GM21447 (cell line): ENCODE data around the gene ZNF599.
"Not testable (repeated sequence)": the region's sequence is repeated elsewhere in the genome, so short reads cannot be mapped to it uniquely, and the experiment has no call there.

Experiments used
- ATAC-seq: cut with Tn5 transposase; IDR thresholded peaks from one replicate; pipeline ENCODE4 v1.9.1; 2021; ENCODE audit not compliant: unreplicated experiment

ZNF599 gene

GRCh38 chr19:34772697-34773554 lies at the start of gene ZNF599:
ZNF599 (minus strand) TSS chr19:34773215; CDS start chr19:34772841, 374 bp downstream.
- ATAC-seq, result peak; percentile 93

- no peak for ATAC-seq
Measured at GRCh38 chr19:34818270-34818669, 45.3 kb upstream of the ZNF599 start.

DNA sequence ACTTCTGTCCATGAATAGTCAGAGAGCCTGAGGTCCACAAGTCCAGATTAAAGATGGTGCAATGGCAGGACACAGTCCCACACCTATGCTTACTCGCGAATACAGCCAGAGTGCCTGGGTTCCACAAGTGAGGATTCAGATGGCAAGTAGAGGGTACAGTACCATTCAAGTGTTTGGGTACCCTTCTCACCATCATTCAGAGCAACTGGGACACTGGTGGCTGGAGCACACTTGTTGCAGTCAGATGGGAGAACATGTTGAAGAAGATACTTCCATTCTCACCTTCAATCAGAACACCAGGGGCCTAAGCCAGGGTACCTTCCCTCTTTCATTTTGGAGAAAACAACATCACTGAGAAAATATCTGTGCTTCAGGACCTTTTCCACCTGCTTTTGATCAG lies 43.7 kb upstream of the ZNF599 start:
- ATAC-seq, result no peak

DNA sequence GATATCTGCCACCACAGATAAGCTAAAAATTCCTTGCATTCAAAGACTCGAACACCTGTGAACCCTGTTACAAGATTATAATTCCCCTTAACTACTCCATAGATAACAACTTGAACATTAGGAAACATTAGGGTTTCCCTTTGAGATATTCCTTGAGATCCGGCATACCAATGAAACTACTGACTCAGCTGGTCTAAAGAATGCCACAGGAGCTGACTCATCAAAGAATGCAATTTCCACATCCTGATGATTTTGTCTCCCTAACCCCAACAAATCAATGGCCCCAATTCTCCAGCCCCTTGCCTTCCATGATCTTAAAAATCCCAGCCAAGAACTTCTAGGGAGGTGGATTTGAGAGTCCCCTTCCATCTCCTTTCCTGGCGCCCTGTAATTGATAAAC lies 35.6 kb upstream of the ZNF599 start:
- ATAC-seq, result no peak

GRCh38 chr19:34806976-34807860 lies 34.2 kb upstream of the ZNF599 start:
- no peak for ATAC-seq

DNA sequence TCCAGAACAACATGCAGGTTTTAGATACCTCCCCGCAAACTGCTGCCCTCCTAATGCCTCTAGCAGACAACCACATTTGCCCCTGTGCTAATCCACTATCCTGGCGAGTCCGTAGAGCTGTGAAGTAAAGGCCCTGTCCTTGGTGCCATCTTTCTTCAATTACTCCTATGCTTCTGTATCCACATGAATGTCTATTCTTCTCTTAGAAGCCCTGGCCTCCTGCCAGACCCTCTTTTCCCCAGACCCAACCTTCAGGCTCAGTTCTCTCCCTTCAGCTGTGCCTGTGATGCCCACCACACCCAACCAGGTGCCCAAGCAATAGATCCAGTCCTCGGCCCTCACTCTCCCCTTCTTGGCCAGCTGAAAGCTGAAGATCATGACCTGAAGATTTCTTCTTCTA lies 31.1 kb upstream of the ZNF599 start:
- no peak for ATAC-seq

DNA sequence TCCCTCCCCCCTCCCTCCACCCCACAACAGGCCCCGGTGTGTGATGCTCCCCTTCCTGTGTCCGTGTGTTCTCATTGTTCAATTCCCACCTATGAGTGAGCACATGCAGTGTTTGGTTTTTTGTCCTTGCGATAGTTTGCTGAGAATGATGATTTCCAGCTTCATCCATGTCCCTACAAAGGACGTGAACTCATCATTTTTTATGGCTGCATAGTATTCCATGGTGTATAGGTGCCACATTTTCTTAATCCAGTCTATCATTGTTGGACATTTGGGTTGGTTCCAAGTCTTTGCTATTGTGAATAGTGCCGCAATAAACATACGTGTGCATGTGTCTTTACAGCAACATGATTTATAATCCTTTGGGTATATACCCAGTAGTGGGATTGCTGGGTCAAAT lies 23.9 kb upstream of the ZNF599 start:
- not testable (repeated sequence) for ATAC-seq

DNA sequence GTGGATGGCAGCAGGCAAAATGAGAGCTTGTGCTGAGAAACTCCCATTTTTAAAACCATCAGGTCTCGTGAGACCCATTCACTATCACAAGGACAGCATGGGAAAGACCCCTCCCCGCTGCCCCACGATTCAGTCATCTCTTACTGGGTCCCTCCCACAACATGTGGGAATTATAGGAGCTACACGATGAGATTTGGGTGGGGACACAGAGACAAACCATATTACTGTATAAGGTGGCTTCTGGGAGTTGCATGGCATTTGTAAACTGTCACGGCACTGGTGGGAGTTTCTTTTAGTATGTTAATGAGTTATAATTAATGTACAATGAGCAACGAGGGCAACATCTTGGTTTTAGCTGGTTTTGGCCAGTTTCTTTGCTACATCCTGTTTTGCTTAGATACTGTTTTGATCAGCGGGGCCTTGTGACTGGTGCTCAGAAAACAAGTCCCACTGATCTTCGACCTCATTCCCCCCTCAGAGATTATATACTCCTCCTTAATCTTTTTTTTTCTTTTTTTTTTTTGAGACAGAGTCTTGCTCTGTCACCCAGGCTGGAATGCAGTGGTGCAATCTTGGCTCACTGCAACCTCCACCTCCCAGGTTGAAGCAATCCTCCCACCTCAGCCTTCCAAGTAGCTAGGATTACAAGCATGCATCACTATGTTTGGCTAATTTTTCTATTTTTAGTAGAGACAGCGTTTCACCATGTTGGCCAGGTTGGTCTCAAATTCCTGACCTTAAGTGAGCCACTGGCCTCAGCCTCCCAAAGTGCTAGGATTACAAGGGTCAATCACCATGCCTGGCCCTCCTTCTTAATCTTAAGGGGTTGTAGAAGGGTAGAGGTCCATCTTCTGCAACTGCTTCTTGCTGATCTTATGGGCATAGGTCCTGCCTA lies 21.3 kb upstream of the ZNF599 start:
- ATAC-seq, result no peak

DNA sequence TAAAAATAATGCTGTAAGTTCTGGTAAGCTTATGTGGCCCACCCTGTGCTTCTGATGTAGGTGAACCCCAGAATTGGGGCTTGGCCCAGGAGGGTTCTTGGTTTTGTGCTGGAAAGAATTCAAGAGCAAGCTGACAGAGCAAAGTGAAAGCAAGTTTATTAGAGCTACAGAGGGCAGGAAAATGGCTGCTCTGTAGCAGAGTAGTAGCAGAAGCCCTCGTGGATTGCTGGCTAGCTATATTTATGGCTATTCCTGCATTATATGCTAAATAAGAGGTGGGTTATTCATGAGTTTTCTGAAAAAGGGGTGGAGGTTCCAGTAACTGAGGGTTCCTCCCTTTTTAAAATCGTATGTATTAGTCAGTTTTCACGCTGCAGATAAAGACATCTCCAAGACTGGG lies 20.6 kb upstream of the ZNF599 start:
- ATAC-seq, result no peak

DNA sequence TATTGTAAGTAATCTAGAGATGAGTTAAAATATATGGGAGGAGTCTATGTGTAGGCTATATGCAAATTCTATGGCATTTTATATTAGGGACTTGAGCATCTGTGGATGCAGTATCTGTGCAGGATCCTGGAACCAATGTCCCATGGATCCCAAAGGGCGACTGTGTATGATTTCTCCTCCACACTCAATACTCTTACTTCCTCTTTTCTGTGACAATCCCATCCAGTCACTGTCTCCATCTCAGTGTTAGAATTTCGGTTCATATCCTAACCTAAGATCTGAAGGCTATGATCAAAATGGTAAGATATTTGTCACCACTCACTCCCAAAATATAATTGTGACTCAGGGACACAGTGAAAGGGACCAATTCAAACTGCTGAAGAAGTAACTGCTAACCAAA lies 15.1 kb upstream of the ZNF599 start:
- ATAC-seq, result no peak

DNA sequence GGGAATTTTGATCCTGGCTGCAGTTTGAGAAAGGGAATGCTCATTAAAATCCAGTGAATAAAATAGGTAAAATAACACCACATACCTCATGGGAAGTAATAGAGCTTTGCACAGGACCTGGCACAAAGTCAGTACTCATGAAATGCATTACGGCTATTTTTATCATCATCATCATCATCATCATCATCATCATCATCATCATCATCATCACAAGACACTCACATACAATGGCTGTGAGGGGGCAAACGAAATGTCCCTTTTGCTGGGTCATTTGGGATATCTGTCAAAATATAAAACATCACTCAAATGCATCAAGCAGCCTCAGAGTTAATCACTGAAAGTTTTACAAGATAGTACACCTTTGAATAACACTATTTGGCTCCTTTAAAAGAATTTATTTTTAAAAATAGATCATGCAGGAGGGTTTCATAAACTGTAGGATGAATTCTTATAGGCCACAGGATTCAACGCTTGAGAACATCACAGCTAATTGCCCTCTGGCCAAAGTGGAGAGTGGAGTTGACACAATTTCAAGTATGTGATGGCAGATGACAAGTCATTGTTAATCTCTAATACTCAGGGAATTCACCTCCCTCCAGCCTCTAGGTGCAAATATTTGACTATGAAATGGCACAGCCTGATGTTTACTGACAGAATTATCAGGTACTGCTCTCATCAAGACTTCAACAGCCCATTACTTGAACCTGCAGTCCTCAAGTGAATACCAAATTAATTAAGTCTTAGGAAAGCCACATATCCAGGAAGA lies 14.2 kb upstream of the ZNF599 start:
- no peak for ATAC-seq

DNA sequence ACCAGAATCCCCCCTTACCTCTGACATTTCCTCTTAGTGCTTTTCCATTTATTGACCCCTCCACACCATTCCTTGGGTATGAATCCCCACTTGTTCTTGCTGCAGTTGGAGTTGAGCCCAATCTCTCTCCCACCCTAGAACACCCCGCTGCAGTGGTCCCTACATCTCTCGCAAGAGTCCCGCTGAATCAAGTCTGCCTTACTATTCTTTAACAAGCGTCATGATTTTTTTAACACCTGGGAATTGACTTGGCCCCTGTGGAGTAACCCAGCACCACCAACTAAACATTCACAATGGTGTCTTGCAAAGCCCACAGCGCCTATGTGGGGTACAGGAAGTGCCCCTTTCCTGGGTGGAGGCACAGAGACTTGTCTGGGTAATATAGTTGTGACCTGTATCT lies 13.2 kb upstream of the ZNF599 start:
- no peak for ATAC-seq

DNA sequence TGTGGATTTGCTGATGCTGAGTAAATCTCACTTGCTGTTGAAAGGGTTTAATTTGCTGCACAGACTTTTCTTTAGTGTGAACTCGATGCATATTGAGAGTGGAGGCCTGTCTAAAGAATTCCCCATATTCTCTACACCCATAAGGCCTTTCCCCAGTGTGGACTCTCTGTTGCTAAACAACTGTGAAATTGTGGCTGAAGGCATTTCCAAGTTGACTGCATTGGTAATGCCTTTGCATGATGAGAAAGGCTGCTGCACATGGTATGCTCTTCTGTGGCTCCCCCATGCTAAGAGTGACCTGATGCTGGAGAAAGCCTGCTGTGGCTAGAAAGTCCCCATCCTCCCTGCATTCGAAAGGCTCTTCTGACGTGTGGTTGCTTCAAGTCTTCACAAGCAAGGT lies 6.6 kb upstream of the ZNF599 start:
- ATAC-seq, result no peak

DNA sequence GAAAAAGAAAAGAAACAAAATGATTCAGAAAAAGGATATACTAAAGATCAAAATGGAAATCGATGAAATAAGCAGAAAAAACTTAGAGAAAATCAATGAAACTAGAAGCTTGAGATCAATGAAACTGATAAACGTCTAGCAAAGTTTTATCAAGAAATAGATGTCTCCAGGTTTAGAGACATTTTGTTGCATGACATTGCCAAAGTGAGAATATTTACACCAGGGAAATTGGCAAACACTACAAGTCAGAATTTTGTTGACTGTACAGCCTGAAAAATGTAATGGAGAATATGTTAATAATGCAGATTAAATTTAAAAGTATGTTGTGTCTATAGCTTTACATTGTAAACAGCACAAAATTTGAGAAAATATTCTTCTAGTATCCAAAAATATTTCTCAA lies 5.3 kb upstream of the ZNF599 start:
- ATAC-seq, result no peak

GRCh38 chr19:34774857-34775256 lies 1.8 kb upstream of the ZNF599 start:
- ATAC-seq, result no peak

GRCh38 chr19:34773555-34773864 lies 495 bp upstream of the ZNF599 start:
- ATAC-seq, result no peak

- no peak for ATAC-seq
Measured at GRCh38 chr19:34767951-34768350, 5.1 kb downstream of the ZNF599 start.

GRCh38 chr19:34766386-34766785 lies 6.6 kb downstream of the ZNF599 start:
- no peak for ATAC-seq

DNA sequence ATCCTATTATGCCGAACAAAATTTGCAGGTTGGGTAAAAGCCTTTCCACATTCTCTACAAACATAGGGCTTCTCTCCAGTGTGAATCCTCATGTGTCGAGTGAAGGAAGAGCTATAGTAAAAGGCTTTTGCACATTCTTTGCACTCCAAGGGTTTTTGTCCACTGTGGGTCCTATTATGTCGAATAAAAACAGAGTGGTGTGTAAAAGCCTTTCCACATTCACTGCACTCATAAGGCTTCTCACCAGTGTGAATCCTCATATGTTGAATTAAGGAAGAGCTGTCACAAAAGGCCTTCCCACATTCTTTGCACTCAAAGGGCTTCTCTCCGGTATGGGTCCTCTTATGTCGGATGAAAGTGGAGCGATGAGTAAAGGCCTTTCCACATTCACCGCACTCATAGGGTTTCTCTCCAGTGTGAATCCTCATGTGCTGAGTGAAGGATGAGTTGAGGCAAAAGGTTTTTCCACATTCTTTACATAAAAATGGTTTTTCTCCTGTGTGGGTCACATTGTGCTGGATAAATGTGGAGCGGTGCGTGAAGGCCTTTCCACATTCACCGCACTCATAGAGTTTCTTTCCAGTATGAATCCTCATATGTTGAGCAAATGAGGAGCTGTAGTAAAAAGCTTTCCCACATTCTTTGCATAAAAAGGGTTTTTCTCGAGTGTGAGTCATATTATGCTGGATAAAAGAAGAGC lies 13.6 kb downstream of the ZNF599 start:
- no peak for ATAC-seq

GRCh38 chr19:34757441-34757840 lies 15.6 kb downstream of the ZNF599 start:
- no peak for ATAC-seq
